SK-N-SH treated with all-trans-retinoic acid at 6 μM for 48 hours (cell line): ENCODE measurements around the gene KHDC1.
"Not testable (repeated sequence)": the region's sequence is repeated elsewhere in the genome, so short reads cannot be mapped to it uniquely, and the experiment has no call there.

ENCODE experiments used
- ATAC-seq: fragments of 200-7000 bp; cut with Tn5 transposase; 3 replicates; pipeline ENCODE4 v1.9.1; 2020; ENCODE audit warnings: mild to moderate bottlenecking, moderate library complexity
- ARNTL ChIP-seq: fragments of 450-650 bp; formaldehyde crosslinking; IDR thresholded peaks from 2 replicates; pipeline ENCODE4 v1.5.0; 2020; ENCODE audit warnings: low read depth, mild to moderate bottlenecking, moderate library complexity, borderline replicate concordance
- BACH2 ChIP-seq: fragments of 250-450 bp; sonication (Bioruptor Pico); IDR thresholded peaks from 2 replicates; pipeline ENCODE4 v1.9.0; 2021; ENCODE audit warnings: mild to moderate bottlenecking, borderline replicate concordance
- CSDC2 ChIP-seq: fragments of 250-450 bp; sonication (Bioruptor Pico); IDR thresholded peaks from 2 replicates; pipeline ENCODE4 v1.5.0; 2020; ENCODE audit warnings: mild to moderate bottlenecking, moderate library complexity
- ESRRG ChIP-seq: fragments of 250-450 bp; sonication (Bioruptor Pico); IDR thresholded peaks from 2 replicates; pipeline ENCODE4 v1.6.1; 2021; ENCODE audit warnings: mild to moderate bottlenecking
- GLIS3 ChIP-seq: fragments of 250-450 bp; sonication (Bioruptor Pico); IDR thresholded peaks from 2 replicates; pipeline ENCODE4 v1.5.0; 2020; ENCODE audit warnings: mild to moderate bottlenecking, moderate library complexity
- ISL1 ChIP-seq: fragments of 250-450 bp; sonication (Bioruptor Pico); IDR thresholded peaks from 2 replicates; pipeline ENCODE4 v2.1.2; 2022; ENCODE audit warnings: mild to moderate bottlenecking, moderate library complexity
- PPARA ChIP-seq: fragments of 250-450 bp; sonication (Bioruptor Pico); IDR thresholded peaks from 2 replicates; pipeline ENCODE4 v1.5.0; 2020; ENCODE audit warnings: mild to moderate bottlenecking, borderline replicate concordance
- SNAI2 ChIP-seq: fragments of 250-450 bp; sonication (Bioruptor Pico); IDR thresholded peaks from 2 replicates; pipeline ENCODE4 v1.5.0; 2020; ENCODE audit warnings: mild to moderate bottlenecking, moderate library complexity
- TCF4 ChIP-seq: fragments of 250-450 bp; sonication (Bioruptor Pico); IDR thresholded peaks from 2 replicates; pipeline ENCODE4 v1.8.0; 2021; ENCODE audit warnings: mild to moderate bottlenecking, moderate library complexity, borderline replicate concordance
- TOX ChIP-seq: fragments of 250-450 bp; sonication (Bioruptor Pico); IDR thresholded peaks from 2 replicates; pipeline ENCODE4 v1.8.0; 2021; ENCODE audit warnings: mild to moderate bottlenecking, moderate library complexity, borderline replicate concordance
- ZC3H10 ChIP-seq: fragments of 250-450 bp; sonication (Bioruptor Pico); IDR thresholded peaks from 2 replicates; pipeline ENCODE4 v1.5.1; 2021; ENCODE audit warnings: mild to moderate bottlenecking, moderate library complexity
- ZFP3 ChIP-seq: fragments of 250-450 bp; sonication (Bioruptor Pico); IDR thresholded peaks from 2 replicates; pipeline ENCODE4 v1.5.0; 2020; ENCODE audit warnings: mild to moderate bottlenecking, moderate library complexity
- ZNF565 ChIP-seq: fragments of 450-650 bp; formaldehyde crosslinking; conservative IDR thresholded peaks from 2 replicates; pipeline ENCODE4 v1.5.0; 2020; ENCODE audit warnings: low read depth, mild to moderate bottlenecking, moderate library complexity
- ZNF70 ChIP-seq: fragments of 450-650 bp; formaldehyde crosslinking; IDR thresholded peaks from 2 replicates; pipeline ENCODE4 v1.5.0; 2020; ENCODE audit warnings: mild to moderate bottlenecking, moderate library complexity
- ZNF8 ChIP-seq: fragments of 450-650 bp; formaldehyde crosslinking; IDR thresholded peaks from 2 replicates; pipeline ENCODE4 v1.5.0; 2020; ENCODE audit warnings: mild to moderate bottlenecking, moderate library complexity
- TF ChIP-seq, protein P1 (sequence below): fragments of 250-450 bp; sonication (Bioruptor Pico); IDR thresholded peaks from 2 replicates; pipeline ENCODE4 v1.5.1; 2020; ENCODE audit warnings: low read depth, mild to moderate bottlenecking, moderate library complexity
- TF ChIP-seq, protein P2 (sequence below): fragments of 250-450 bp; sonication (Bioruptor Pico); IDR thresholded peaks from 2 replicates; pipeline ENCODE4 v1.8.0; 2020; ENCODE audit warnings: mild to moderate bottlenecking, moderate library complexity, borderline replicate concordance
- TF ChIP-seq, protein P3 (sequence below): fragments of 250-450 bp; sonication (Bioruptor Pico); IDR thresholded peaks from 2 replicates; pipeline ENCODE4 v1.8.0; 2021; ENCODE audit warnings: low read depth, mild to moderate bottlenecking, moderate library complexity, borderline replicate concordance
- TF ChIP-seq, protein P4 (sequence below): fragments of 250-450 bp; sonication (Bioruptor Pico); IDR thresholded peaks from 2 replicates; pipeline ENCODE4 v1.5.0; 2020; ENCODE audit warnings: mild to moderate bottlenecking, moderate library complexity

KHDC1 gene

DNA sequence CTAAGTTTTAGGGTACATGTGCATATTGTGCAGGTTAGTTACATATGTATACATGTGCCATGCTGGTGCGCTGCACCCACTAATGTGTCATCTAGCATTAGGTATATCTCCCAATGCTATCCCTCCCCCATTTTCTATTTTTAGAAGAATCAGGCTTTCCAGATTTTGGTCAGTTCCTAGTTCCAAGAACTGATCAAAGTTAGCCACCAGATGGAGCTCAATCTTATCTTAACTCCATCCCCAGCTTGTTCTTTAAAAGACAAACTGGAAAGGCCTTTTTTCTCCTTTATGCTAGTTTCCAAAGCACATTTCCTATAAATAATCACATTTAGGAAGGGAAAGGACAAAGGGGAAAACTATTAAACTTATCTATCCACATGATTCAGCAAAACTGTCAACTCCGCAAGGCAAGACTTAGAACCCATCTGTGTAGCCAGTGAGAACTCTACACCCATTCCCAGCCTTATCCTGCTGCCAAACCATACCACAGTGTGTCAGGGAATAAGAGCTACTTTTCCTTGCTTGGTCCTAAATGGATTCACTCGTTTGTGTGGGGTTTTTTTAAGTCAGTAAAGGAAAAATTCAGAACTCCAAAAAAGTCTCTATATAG, 22.8 kb upstream of the KHDC1 start:
- peak; percentile 83 for ATAC-seq
- TF ChIP-seq GLIS3 = no peak
- no peak for TF ChIP-seq ZFP3
- no peak for TF ChIP-seq ISL1 (CRISPR knock-in tag)
- TF ChIP-seq, protein P1, sequence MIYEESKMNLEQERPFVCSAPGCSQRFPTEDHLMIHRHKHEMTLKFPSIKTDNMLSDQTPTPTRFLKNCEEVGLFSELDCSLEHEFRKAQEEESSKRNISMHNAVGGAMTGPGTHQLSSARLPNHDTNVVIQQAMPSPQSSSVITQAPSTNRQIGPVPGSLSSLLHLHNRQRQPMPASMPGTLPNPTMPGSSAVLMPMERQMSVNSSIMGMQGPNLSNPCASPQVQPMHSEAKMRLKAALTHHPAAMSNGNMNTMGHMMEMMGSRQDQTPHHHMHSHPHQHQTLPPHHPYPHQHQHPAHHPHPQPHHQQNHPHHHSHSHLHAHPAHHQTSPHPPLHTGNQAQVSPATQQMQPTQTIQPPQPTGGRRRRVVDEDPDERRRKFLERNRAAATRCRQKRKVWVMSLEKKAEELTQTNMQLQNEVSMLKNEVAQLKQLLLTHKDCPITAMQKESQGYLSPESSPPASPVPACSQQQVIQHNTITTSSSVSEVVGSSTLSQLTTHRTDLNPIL (CRISPR knock-in tag) = no peak
- no peak for TF ChIP-seq BACH2 (CRISPR knock-in tag)
- no peak for TF ChIP-seq ESRRG (CRISPR knock-in tag)
- TF ChIP-seq, protein P2, sequence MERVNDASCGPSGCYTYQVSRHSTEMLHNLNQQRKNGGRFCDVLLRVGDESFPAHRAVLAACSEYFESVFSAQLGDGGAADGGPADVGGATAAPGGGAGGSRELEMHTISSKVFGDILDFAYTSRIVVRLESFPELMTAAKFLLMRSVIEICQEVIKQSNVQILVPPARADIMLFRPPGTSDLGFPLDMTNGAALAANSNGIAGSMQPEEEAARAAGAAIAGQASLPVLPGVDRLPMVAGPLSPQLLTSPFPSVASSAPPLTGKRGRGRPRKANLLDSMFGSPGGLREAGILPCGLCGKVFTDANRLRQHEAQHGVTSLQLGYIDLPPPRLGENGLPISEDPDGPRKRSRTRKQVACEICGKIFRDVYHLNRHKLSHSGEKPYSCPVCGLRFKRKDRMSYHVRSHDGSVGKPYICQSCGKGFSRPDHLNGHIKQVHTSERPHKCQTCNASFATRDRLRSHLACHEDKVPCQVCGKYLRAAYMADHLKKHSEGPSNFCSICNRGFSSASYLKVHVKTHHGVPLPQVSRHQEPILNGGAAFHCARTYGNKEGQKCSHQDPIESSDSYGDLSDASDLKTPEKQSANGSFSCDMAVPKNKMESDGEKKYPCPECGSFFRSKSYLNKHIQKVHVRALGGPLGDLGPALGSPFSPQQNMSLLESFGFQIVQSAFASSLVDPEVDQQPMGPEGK (CRISPR knock-in tag) = no peak
- no peak for TF ChIP-seq CSDC2
- no peak for TF ChIP-seq ZNF8 (CRISPR knock-in tag)
- TF ChIP-seq SNAI2 = no peak

DNA sequence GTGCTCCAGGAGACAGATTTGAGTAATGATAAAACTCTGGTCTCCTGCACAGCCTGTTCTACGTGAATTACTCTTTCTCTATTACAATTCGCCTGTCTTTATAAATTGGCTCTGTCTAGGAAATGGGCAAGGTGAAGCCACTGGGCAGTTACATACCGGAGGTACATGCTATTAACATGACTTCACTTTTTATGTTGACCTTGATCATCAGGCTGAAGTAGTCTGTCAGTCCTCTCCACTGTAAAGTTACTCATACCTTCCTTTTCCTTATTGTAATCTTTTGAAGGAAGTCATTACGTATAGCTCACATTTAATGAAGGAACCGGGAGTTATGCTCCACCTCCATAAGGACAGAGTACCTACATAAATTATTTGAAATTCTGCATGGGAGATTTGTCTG, 19.9 kb upstream of the KHDC1 start:
- ATAC-seq = no peak
- TF ChIP-seq GLIS3 = no peak

DNA sequence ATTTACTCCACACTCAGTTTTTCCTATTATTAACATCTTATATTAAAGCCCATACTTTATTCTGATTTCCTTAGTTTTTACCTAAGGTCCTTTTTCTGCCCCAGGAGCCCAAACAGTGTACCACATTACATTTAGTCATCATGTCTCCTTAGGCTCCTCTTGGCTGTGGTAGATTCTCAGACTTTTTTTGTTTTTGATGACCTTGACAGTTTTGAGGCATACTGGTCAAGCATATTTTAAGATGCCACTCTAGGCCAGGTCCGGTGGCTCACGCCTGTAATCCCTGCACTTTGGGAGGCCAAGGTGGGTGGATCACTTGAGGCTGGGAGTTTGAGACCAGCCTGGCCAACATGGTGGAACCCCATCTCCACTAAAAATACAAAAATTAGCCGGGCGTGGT, 18.7 kb upstream of the KHDC1 start:
- not testable (repeated sequence) for ATAC-seq

DNA sequence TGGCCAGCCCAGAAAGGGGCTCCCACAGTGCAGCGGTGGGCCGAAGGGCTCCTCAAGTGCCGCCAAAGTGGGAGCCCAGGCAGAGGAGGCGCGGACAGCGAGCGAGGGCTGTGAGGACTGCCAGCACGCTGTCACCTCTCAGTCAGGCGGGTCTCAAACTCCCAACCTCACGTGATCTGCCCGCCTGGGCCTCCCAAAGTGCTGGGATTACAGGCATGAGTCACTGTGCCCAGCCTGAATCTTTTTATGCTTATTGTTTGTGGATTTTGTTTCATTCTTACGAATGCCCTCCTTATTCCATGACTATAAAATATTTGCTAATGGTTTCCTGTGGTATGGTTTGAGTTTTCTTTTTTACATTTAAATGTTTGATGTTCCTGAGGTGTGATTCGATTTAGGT, 6.3 kb upstream of the KHDC1 start:
- not testable (repeated sequence) for ATAC-seq

DNA sequence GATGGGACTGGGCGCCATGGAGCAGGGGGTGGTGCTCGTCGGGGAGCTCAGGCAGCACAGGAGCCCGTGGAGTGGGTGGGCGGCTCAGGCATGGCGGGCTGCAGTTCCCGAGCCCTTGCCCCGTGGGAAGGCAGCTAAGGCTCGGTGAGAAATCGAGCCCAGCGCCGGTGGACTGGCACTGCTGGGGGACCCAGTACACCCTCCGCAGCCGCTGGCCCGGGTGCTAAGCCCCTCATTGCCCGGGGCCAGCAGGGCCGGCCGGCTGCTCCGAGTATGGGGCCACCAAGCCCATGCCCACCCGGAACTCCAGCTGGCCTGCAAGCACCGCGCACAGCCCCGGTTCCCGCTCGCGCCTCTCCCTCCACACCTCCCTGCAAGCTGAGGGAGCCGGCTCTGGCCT, 5.9 kb upstream of the KHDC1 start:
- ATAC-seq = not testable (repeated sequence)

DNA sequence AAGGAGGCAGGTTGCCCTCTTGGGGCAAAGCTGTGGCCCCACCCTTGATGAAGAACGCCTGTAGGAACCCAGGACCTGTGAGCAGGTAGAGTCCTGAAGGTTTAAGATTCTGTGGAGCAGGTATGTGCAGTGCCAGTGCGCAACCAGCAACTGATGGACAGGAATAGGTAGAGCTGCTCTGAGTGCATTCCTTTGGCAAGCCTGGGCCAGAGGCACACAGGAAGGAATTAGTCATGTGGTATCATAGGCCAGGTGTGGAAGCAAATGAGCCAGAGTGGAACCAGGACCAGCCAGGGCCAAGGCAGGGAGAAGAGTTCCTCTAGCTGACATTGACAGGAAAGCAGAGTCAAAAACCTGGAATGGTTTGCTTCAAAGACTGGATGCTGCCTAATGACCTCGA, 1.4 kb upstream of the KHDC1 start:
- no peak for TF ChIP-seq ZC3H10 (CRISPR knock-in tag)
- TF ChIP-seq, protein P3, sequence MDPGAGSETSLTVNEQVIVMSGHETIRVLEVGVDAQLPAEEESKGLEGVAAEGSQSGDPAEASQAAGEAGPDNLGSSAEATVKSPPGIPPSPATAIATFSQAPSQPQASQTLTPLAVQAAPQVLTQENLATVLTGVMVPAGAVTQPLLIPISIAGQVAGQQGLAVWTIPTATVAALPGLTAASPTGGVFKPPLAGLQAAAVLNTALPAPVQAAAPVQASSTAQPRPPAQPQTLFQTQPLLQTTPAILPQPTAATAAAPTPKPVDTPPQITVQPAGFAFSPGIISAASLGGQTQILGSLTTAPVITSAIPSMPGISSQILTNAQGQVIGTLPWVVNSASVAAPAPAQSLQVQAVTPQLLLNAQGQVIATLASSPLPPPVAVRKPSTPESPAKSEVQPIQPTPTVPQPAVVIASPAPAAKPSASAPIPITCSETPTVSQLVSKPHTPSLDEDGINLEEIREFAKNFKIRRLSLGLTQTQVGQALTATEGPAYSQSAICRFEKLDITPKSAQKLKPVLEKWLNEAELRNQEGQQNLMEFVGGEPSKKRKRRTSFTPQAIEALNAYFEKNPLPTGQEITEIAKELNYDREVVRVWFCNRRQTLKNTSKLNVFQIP (CRISPR knock-in tag) = no peak
- TF ChIP-seq ZNF565 (CRISPR knock-in tag) = no peak
- TF ChIP-seq PPARA (CRISPR knock-in tag) = no peak
- no peak for TF ChIP-seq CSDC2
- no peak for TF ChIP-seq ZNF70 (CRISPR knock-in tag)
- no peak for TF ChIP-seq TCF4 (CRISPR knock-in tag)
- TF ChIP-seq, protein P4, sequence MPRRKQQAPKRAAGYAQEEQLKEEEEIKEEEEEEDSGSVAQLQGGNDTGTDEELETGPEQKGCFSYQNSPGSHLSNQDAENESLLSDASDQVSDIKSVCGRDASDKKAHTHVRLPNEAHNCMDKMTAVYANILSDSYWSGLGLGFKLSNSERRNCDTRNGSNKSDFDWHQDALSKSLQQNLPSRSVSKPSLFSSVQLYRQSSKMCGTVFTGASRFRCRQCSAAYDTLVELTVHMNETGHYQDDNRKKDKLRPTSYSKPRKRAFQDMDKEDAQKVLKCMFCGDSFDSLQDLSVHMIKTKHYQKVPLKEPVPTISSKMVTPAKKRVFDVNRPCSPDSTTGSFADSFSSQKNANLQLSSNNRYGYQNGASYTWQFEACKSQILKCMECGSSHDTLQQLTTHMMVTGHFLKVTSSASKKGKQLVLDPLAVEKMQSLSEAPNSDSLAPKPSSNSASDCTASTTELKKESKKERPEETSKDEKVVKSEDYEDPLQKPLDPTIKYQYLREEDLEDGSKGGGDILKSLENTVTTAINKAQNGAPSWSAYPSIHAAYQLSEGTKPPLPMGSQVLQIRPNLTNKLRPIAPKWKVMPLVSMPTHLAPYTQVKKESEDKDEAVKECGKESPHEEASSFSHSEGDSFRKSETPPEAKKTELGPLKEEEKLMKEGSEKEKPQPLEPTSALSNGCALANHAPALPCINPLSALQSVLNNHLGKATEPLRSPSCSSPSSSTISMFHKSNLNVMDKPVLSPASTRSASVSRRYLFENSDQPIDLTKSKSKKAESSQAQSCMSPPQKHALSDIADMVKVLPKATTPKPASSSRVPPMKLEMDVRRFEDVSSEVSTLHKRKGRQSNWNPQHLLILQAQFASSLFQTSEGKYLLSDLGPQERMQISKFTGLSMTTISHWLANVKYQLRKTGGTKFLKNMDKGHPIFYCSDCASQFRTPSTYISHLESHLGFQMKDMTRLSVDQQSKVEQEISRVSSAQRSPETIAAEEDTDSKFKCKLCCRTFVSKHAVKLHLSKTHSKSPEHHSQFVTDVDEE (CRISPR knock-in tag) = no peak
- TF ChIP-seq, protein P2 (CRISPR knock-in tag) = no peak
- TF ChIP-seq, protein P1 (CRISPR knock-in tag) = no peak
- TF ChIP-seq ARNTL (CRISPR knock-in tag) = no peak
- no peak for TF ChIP-seq TOX
- no peak for ATAC-seq
